Measurements from ENCODE around the gene HDX. TPM values are rescaled to one million over a fixed set of nuclear protein-coding genes. Genes with fewer than 3 reads are reported as not detected.
A peak's percentile ranks its signal among the peaks of the same experiment; 100 is the strongest.

HDX gene
- total RNA-seq, 5 donors from 2014 or later (not counting 1 experiment from before 2014, with no cell fraction given), result 0.18 to 2.2 (median 1.2) TPM

GRCh38 chrX:84340968-84341367 is 161.3 kb downstream of the HDX start:
- Mint-ChIP-seq H3K4me3 (no peak overlapping the region), H3K27me3 (peaks cover 0 to 4% of the 10 kb centered on the region in 2 donors), H3K27ac (no peak overlapping the region), H3K9me3 (no peaks in the 10 kb centered on the region), H3K4me1 (no peaks in the 10 kb centered on the region), H3K36me3 (no peaks in the 10 kb centered on the region)
- Histone ChIP-seq H3K4me1 (ENCODE audit: control insufficient read depth in 1 of 2, extremely low read depth in 1 of 2, insufficient read depth in 2 of 2, low read length in 2 of 2) (no peaks in the 10 kb centered on the region), H3K36me3 (ENCODE audit: control insufficient read depth in 2 of 2, extremely low read depth in 1 of 2, insufficient read depth in 1 of 2, low read length in 1 of 2) (no peaks in the 10 kb centered on the region), H3K27ac (ENCODE audit: low read length) (no peak overlapping the region), H3K27me3 (replicated peaks in 1 of 2; ENCODE audit: control insufficient read depth in 2 of 2, extremely low read depth in 1 of 2, insufficient read depth in 2 of 2, low read length in 1 of 2) (no peaks in the 10 kb centered on the region), H3K9me3 (no peaks in the 10 kb centered on the region), H3K4me3 (ENCODE audit: control insufficient read depth in 1 of 2, extremely low read depth in 1 of 2, low read length in 1 of 2) (no peak overlapping the region)
- no CpG with 5 or more reads among the region's 1 CpG for WGBS (ENCODE audit: insufficient coverage)
- ATAC-seq (replicated peaks in 1 of 4) (no peak), DNase-seq (no peak)
- ChIA-PET POLR2A (no interaction called here), CTCF (no interaction called here)

- ATAC-seq (replicated peaks in 1 of 4) (no peak), DNase-seq (peak in 1 of 35 experiments; percentile 1)
- H3K4me1 Mint-ChIP-seq, result no peaks in the 10 kb centered on the region
- H3K27me3 Mint-ChIP-seq, result peaks cover 0 to 4% of the 10 kb centered on the region in 2 donors
- POLR2A ChIA-PET, result no interaction called here
- Histone ChIP-seq H3K4me1 (ENCODE audit: control insufficient read depth in 1 of 2, extremely low read depth in 1 of 2, insufficient read depth in 2 of 2, low read length in 2 of 2) (no peaks in the 10 kb centered on the region), H3K27me3 (replicated peaks in 1 of 2; ENCODE audit: control insufficient read depth in 2 of 2, extremely low read depth in 1 of 2, insufficient read depth in 2 of 2, low read length in 1 of 2) (no peaks in the 10 kb centered on the region), H3K4me3 (ENCODE audit: control insufficient read depth in 1 of 2, extremely low read depth in 1 of 2, low read length in 1 of 2) (no peak overlapping the region), H3K36me3 (ENCODE audit: control insufficient read depth in 2 of 2, extremely low read depth in 1 of 2, insufficient read depth in 1 of 2, low read length in 1 of 2) (no peaks in the 10 kb centered on the region), H3K27ac (ENCODE audit: low read length) (no peak overlapping the region), H3K9me3 (no peaks in the 10 kb centered on the region)
- no CpG with 5 or more reads among the region's 4 CpGs for WGBS (ENCODE audit: insufficient coverage)
- no peak overlapping the region for H3K27ac Mint-ChIP-seq
- no peaks in the 10 kb centered on the region for H3K9me3 Mint-ChIP-seq
- no peak overlapping the region for H3K4me3 Mint-ChIP-seq
- CTCF ChIA-PET, result interaction anchor here in 1 of 2 donors (0.8 kb wide), 1 partner anchor 9 kb away, joined by 4 read pairs; no protein-coding TSS in a partner anchor
- no peaks in the 10 kb centered on the region for H3K36me3 Mint-ChIP-seq
Observed at GRCh38 chrX:84339507-84340364, 162.5 kb downstream of the HDX start.

GRCh38 chrX:84336646-84337045 is 165.6 kb downstream of the HDX start:
- Mint-ChIP-seq H3K27ac (no peak overlapping the region), H3K4me1 (no peaks in the 10 kb centered on the region)
- no peak for ATAC-seq (replicated peaks in 1 of 4)

GRCh38 chrX:84335121-84335520 is 167.1 kb downstream of the HDX start:
- Mint-ChIP-seq H3K36me3 (no peaks in the 10 kb centered on the region), H3K4me3 (no peak overlapping the region), H3K4me1 (no peaks in the 10 kb centered on the region), H3K27ac (no peak overlapping the region), H3K27me3 (no peaks in the 10 kb centered on the region), H3K9me3 (no peaks in the 10 kb centered on the region)
- ChIA-PET POLR2A (interaction anchor here in 1 of 2 donors (0.7 kb wide), 1 partner anchor 46 kb away, joined by 9 read pairs; no protein-coding TSS in a partner anchor), CTCF (no interaction called here)
- Histone ChIP-seq H3K36me3 (ENCODE audit: control insufficient read depth in 2 of 2, extremely low read depth in 1 of 2, insufficient read depth in 1 of 2, low read length in 1 of 2) (no peaks in the 10 kb centered on the region), H3K27ac (ENCODE audit: low read length) (no peak overlapping the region), H3K4me1 (ENCODE audit: control insufficient read depth in 1 of 2, extremely low read depth in 1 of 2, insufficient read depth in 2 of 2, low read length in 2 of 2) (no peaks in the 10 kb centered on the region), H3K27me3 (replicated peaks in 1 of 2; ENCODE audit: control insufficient read depth in 2 of 2, extremely low read depth in 1 of 2, insufficient read depth in 2 of 2, low read length in 1 of 2) (no peaks in the 10 kb centered on the region), H3K4me3 (ENCODE audit: control insufficient read depth in 1 of 2, extremely low read depth in 1 of 2, low read length in 1 of 2) (no peak overlapping the region), H3K9me3 (no peaks in the 10 kb centered on the region)
- DNase-seq (no peak), ATAC-seq (replicated peaks in 1 of 4) (no peak)
- no CpG with 5 or more reads among the region's 1 CpG for WGBS (ENCODE audit: insufficient coverage)

More at GRCh38 chrX:84336646-84337045, 165.6 kb downstream of the HDX start:
- Histone ChIP-seq H3K36me3 (ENCODE audit: control insufficient read depth in 2 of 2, extremely low read depth in 1 of 2, insufficient read depth in 1 of 2, low read length in 1 of 2) (no peaks in the 10 kb centered on the region), H3K4me3 (ENCODE audit: control insufficient read depth in 1 of 2, extremely low read depth in 1 of 2, low read length in 1 of 2) (no peak overlapping the region), H3K27ac (ENCODE audit: low read length) (no peak overlapping the region), H3K4me1 (ENCODE audit: control insufficient read depth in 1 of 2, extremely low read depth in 1 of 2, insufficient read depth in 2 of 2, low read length in 2 of 2) (no peaks in the 10 kb centered on the region), H3K9me3 (no peaks in the 10 kb centered on the region), H3K27me3 (replicated peaks in 1 of 2; ENCODE audit: control insufficient read depth in 2 of 2, extremely low read depth in 1 of 2, insufficient read depth in 2 of 2, low read length in 1 of 2) (no peaks in the 10 kb centered on the region)
- Mint-ChIP-seq H3K36me3 (no peaks in the 10 kb centered on the region), H3K9me3 (no peaks in the 10 kb centered on the region), H3K4me3 (no peak overlapping the region), H3K27me3 (no peaks in the 10 kb centered on the region)
- POLR2A ChIA-PET, result no interaction called here
- no CpG with 5 or more reads among the region's 3 CpGs for WGBS (ENCODE audit: insufficient coverage)
- CTCF ChIA-PET, result no interaction called here
- no peak for DNase-seq

- CTCF ChIA-PET, result no interaction called here
Observed at GRCh38 chrX:84322083-84322827, 180.0 kb downstream of the HDX start.

GRCh38 chrX:84320614-84321013 is 181.6 kb downstream of the HDX start:
- no peak overlapping the region for H3K4me3 ChIP-seq (ENCODE audit: control insufficient read depth in 1 of 2, extremely low read depth in 1 of 2, low read length in 1 of 2)
- ChIA-PET POLR2A (no interaction called here), CTCF (no interaction called here)
- no peak for ATAC-seq (replicated peaks in 1 of 4)
- no peaks in the 10 kb centered on the region for H3K27me3 ChIP-seq (replicated peaks in 1 of 2; ENCODE audit: control insufficient read depth in 2 of 2, extremely low read depth in 1 of 2, insufficient read depth in 2 of 2, low read length in 1 of 2)
- H3K9me3 ChIP-seq, result no peaks in the 10 kb centered on the region
- H3K27ac ChIP-seq (ENCODE audit: low read length), result no peak overlapping the region
- Mint-ChIP-seq H3K9me3 (peaks cover 0 to 5% (median 5%) of the 10 kb centered on the region in 3 donors), H3K27ac (no peak overlapping the region), H3K4me1 (no peaks in the 10 kb centered on the region), H3K27me3 (no peaks in the 10 kb centered on the region), H3K4me3 (no peak overlapping the region), H3K36me3 (no peaks in the 10 kb centered on the region)
- no peak for DNase-seq
- no peaks in the 10 kb centered on the region for H3K4me1 ChIP-seq (ENCODE audit: control insufficient read depth in 1 of 2, extremely low read depth in 1 of 2, insufficient read depth in 2 of 2, low read length in 2 of 2)
- no peaks in the 10 kb centered on the region for H3K36me3 ChIP-seq (ENCODE audit: control insufficient read depth in 2 of 2, extremely low read depth in 1 of 2, insufficient read depth in 1 of 2, low read length in 1 of 2)

More at GRCh38 chrX:84322083-84322827, 180.0 kb downstream of the HDX start:
- no peaks in the 10 kb centered on the region for H3K9me3 Mint-ChIP-seq
- H3K27me3 Mint-ChIP-seq, result no peaks in the 10 kb centered on the region
- no peaks in the 10 kb centered on the region for H3K36me3 Mint-ChIP-seq
- H3K27ac ChIP-seq (ENCODE audit: low read length), result no peak overlapping the region
- DNase-seq (no peak), ATAC-seq (replicated peaks in 1 of 4) (no peak)
- H3K4me1 ChIP-seq (ENCODE audit: control insufficient read depth in 1 of 2, extremely low read depth in 1 of 2, insufficient read depth in 2 of 2, low read length in 2 of 2), result no peaks in the 10 kb centered on the region
- H3K4me3 Mint-ChIP-seq, result no peak overlapping the region
- H3K9me3 ChIP-seq, result no peaks in the 10 kb centered on the region
- no peak overlapping the region for H3K4me3 ChIP-seq (ENCODE audit: control insufficient read depth in 1 of 2, extremely low read depth in 1 of 2, low read length in 1 of 2)
- H3K27me3 ChIP-seq (replicated peaks in 1 of 2; ENCODE audit: control insufficient read depth in 2 of 2, extremely low read depth in 1 of 2, insufficient read depth in 2 of 2, low read length in 1 of 2), result no peaks in the 10 kb centered on the region
- no peaks in the 10 kb centered on the region for H3K4me1 Mint-ChIP-seq
- WGBS (ENCODE audit: insufficient coverage), result no CpG with 5 or more reads among the region's 2 CpGs
- H3K27ac Mint-ChIP-seq, result no peak overlapping the region
- POLR2A ChIA-PET, result no interaction called here
- no peaks in the 10 kb centered on the region for H3K36me3 ChIP-seq (ENCODE audit: control insufficient read depth in 2 of 2, extremely low read depth in 1 of 2, insufficient read depth in 1 of 2, low read length in 1 of 2)
